HL-60 (cell line): Measurements from ENCODE around the gene GPR179.
A peak's percentile ranks its signal among the peaks of the same experiment; 100 is the strongest.

ENCODE experiments used
- DNase-seq, 2 experiments: peaks; one replicate each; pipeline ENCODE4 v3.0.0-alpha.2; 2010 to 2020; ENCODE audit warnings: low read depth in 1 of 2, low spot score in 1 of 2
- H3K27ac ChIP-seq: fragments of 250-450 bp; sonication (Bioruptor Pico); replicated peaks from 2 replicates; pipeline ENCODE4 v1.5.1; 2020; ENCODE audit warnings: mild to moderate bottlenecking, moderate library complexity
- H3K27me3 ChIP-seq: fragments of 250-450 bp; sonication (Bioruptor Pico); 2 replicates; pipeline ENCODE4 v1.5.1; 2021; ENCODE audit warnings: mild to moderate bottlenecking, moderate library complexity; ENCODE audit not compliant: insufficient read depth, poor library complexity, severe bottlenecking
- H3K4me3 ChIP-seq: replicated peaks from 2 replicates; pipeline ENCODE4 v1.5.1; 2011; ENCODE audit warnings: mild to moderate bottlenecking, control low read depth, low read length; ENCODE audit not compliant: insufficient read depth
- GABPA ChIP-seq: IDR thresholded peaks from 2 replicates; pipeline ENCODE4 v1.6.1; 2012; ENCODE audit warnings: low read depth
- POLR2AphosphoS5 ChIP-seq: IDR thresholded peaks from 2 replicates; pipeline ENCODE4 v1.6.1; 2012; ENCODE audit warnings: low read depth
- SPI1 ChIP-seq: IDR thresholded peaks from 2 replicates; pipeline ENCODE4 v1.6.1; 2012; ENCODE audit warnings: low read depth, mild to moderate bottlenecking, borderline replicate concordance
- TF ChIP-seq, protein P1 (sequence below): IDR thresholded peaks from one replicate; pipeline ENCODE4 v1.5.1; 2011; ENCODE audit warnings: low read length, control low read depth, inconsistent platforms; ENCODE audit not compliant: insufficient read depth
- TF ChIP-seq, protein P2 (sequence below): IDR thresholded peaks from 2 replicates; pipeline ENCODE4 v1.6.1; 2012; ENCODE audit warnings: low read depth; ENCODE audit not compliant: insufficient replicate concordance

The GPR179 gene

DNA sequence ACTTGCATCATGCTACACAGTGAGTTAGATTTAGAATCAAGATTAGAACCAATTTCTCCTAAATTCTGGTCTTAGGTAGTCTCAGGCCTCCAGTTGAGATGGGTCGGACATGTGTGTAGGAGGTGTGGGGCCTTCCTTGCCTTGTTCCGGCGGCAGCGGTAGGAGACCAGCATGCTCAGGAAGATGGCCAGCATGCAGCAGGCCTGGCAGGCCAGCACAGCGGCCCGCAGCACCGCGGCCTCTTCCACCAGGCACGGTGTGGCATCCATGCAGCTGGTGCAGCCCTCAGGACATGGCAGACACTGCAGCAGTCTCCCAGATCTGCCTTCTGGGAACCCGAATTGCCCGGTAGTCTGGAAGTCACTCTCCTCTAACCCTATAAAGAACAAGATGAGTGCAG, 6.9 kb downstream of the GPR179 start:
- no peak overlapping the region for H3K27ac ChIP-seq
- DNase-seq: no peak
- H3K27me3 ChIP-seq: no peaks in the 10 kb centered on the region
- H3K4me3 ChIP-seq: no peak overlapping the region
- TF ChIP-seq, protein P1, sequence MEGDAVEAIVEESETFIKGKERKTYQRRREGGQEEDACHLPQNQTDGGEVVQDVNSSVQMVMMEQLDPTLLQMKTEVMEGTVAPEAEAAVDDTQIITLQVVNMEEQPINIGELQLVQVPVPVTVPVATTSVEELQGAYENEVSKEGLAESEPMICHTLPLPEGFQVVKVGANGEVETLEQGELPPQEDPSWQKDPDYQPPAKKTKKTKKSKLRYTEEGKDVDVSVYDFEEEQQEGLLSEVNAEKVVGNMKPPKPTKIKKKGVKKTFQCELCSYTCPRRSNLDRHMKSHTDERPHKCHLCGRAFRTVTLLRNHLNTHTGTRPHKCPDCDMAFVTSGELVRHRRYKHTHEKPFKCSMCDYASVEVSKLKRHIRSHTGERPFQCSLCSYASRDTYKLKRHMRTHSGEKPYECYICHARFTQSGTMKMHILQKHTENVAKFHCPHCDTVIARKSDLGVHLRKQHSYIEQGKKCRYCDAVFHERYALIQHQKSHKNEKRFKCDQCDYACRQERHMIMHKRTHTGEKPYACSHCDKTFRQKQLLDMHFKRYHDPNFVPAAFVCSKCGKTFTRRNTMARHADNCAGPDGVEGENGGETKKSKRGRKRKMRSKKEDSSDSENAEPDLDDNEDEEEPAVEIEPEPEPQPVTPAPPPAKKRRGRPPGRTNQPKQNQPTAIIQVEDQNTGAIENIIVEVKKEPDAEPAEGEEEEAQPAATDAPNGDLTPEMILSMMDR: no peak
- TF ChIP-seq POLR2AphosphoS5 (no peak), GABPA (no peak), SPI1 (no peak)
- TF ChIP-seq, protein P2, sequence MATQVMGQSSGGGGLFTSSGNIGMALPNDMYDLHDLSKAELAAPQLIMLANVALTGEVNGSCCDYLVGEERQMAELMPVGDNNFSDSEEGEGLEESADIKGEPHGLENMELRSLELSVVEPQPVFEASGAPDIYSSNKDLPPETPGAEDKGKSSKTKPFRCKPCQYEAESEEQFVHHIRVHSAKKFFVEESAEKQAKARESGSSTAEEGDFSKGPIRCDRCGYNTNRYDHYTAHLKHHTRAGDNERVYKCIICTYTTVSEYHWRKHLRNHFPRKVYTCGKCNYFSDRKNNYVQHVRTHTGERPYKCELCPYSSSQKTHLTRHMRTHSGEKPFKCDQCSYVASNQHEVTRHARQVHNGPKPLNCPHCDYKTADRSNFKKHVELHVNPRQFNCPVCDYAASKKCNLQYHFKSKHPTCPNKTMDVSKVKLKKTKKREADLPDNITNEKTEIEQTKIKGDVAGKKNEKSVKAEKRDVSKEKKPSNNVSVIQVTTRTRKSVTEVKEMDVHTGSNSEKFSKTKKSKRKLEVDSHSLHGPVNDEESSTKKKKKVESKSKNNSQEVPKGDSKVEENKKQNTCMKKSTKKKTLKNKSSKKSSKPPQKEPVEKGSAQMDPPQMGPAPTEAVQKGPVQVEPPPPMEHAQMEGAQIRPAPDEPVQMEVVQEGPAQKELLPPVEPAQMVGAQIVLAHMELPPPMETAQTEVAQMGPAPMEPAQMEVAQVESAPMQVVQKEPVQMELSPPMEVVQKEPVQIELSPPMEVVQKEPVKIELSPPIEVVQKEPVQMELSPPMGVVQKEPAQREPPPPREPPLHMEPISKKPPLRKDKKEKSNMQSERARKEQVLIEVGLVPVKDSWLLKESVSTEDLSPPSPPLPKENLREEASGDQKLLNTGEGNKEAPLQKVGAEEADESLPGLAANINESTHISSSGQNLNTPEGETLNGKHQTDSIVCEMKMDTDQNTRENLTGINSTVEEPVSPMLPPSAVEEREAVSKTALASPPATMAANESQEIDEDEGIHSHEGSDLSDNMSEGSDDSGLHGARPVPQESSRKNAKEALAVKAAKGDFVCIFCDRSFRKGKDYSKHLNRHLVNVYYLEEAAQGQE: no peak

DNA sequence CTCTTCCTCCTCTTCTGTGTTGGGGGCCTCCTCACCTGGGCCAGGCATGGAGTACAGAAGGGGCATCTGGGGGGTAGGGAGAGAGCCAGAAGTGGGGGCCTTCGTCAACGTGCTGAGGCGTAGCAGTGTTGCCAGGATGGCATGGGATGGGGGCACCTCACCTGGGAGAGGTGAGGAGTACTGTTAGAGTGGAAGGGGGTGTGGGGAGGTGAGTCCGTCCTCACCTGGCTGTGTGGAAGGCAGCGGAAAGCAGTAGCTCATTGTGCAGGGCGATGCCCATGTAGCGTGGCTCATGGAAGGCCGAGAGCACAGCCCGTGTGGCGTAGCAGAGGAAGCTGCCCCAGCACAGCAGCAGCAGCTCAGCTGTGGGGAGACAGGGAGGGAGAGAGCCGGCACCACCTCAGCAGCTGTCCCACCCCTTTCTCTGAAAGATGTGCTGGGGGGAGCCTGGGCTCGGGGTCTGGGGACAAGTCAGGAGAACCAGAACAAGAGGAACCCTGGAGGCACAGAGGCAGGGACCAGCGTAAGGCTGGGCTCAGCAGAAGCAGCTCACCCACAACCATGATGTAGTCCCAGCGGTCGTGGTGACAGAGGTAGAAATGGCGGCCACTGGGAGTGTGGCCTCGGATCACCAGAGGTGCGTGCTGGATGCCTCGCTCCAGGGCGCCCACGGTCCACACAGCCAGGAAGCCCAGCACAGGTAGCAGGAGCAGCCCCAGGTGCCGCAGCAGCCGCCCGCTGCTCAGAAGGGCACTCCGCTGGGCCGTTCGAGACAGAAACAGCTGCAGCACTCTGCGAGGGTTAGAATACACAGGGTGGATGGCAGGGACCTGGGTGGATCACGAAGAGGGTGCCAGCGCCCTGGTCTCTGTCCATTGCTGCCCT, 9.0 kb downstream of the GPR179 start:
- Histone ChIP-seq H3K27me3 (no peaks in the 10 kb centered on the region), H3K4me3 (no peak overlapping the region), H3K27ac (no peak overlapping the region)
- TF ChIP-seq SPI1: no peak
- TF ChIP-seq, protein P1: no peak
- no peak for TF ChIP-seq POLR2AphosphoS5
- no peak for TF ChIP-seq GABPA
- TF ChIP-seq, protein P2: no peak
- no peak for DNase-seq

DNA sequence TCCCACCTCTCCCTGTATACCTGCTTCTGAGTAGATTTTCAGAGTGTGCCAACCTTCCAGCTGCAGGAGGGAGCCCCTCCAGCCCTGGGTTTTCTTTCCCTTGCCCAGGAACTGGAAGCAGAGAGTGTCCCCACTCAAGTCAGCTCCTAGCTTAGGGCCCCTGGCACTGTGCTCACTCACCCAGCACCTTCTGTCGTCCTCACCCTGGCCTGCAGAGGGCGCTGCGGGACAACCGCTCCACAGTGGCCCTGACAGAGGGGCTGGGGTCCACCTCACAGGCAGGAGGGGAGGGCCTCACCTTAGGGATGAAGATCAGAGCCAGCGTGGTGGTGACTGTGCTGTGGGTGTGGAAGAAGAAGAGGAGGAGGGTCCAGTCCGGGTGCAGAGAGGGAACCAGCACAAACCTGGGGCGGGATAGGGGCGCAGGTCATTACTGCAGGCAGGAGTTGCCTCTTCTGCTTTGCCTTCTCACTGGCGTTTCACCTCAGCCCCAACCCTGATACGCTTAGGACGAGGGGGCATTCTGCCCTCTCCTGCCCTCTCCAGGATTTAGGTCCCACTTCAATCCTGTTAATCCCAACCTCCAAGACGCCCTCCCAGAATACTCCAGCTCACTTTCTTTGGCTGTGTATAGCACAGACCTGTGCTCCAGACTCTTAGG, 10.0 kb downstream of the GPR179 start:
- no peak overlapping the region for H3K27ac ChIP-seq
- DNase-seq: peak in 1 of 2 experiments; percentile 58
- H3K27me3 ChIP-seq: no peaks in the 10 kb centered on the region
- TF ChIP-seq POLR2AphosphoS5: no peak
- no peak for TF ChIP-seq SPI1
- TF ChIP-seq, protein P1: peak; percentile 43
- H3K4me3 ChIP-seq: no peak overlapping the region
